Spleen (tissue), 11 donors: ENCODE results near the gene FOXC1. TPM values are rescaled to one million over a fixed set of nuclear protein-coding genes. Genes with fewer than 3 reads are reported as not detected.

Source experiments
- DNase-seq: peaks from one replicate; pipeline ENCODE4 v3.0.0-alpha.2; 2020
- H3K27ac ChIP-seq, 8 donors: fragments of 200-600 bp; sonication (generic) in 7 of 8; 1 replicate in 4 of 8; 2 replicates in 4 of 8; pipeline versions ENCODE4 v1.5.0 to v1.8.0; 2016 to 2021; ENCODE audit warnings: inconsistent platforms in 4 of 8, mild to moderate bottlenecking in 4 of 8, moderate library complexity in 1 of 8
- H3K27me3 ChIP-seq, 7 donors: fragments of 200-600 bp; sonication (generic) in 6 of 7; replicated peaks in 1 of 7; 1 replicate in 4 of 7; 2 replicates in 3 of 7; pipeline versions ENCODE4 v1.5.0 to v1.8.0; 2016 to 2021; ENCODE audit warnings: inconsistent platforms in 3 of 7, mild to moderate bottlenecking in 1 of 7
- H3K36me3 ChIP-seq, 6 donors: fragments of 200-600 bp; sonication (generic) in 5 of 6; 1 replicate in 4 of 6; 2 replicates in 2 of 6; pipeline versions ENCODE4 v1.5.0 to v1.8.0; 2016 to 2021; ENCODE audit warnings: inconsistent platforms in 2 of 6
- H3K4me1 ChIP-seq, 6 donors: fragments of 200-600 bp; sonication (generic) in 5 of 6; 1 replicate in 3 of 6; 2 replicates in 3 of 6; pipeline versions ENCODE4 v1.5.0 to v1.8.0; 2016 to 2021; ENCODE audit warnings: inconsistent platforms in 3 of 6
- H3K4me3 ChIP-seq, 8 donors: fragments of 200-600 bp; sonication (generic) in 7 of 8; 1 replicate in 4 of 8; 2 replicates in 4 of 8; pipeline versions ENCODE4 v1.5.0 to v1.8.0; 2016 to 2021; ENCODE audit warnings: inconsistent platforms in 4 of 8, mild to moderate bottlenecking in 4 of 8, moderate library complexity in 2 of 8
- H3K9me3 ChIP-seq, 8 donors: fragments of 200-600 bp; sonication (generic) in 7 of 8; 1 replicate in 4 of 8; 2 replicates in 4 of 8; pipeline versions ENCODE4 v1.5.0 to v1.8.0; 2016 to 2021; ENCODE audit warnings: inconsistent platforms in 4 of 8
- POLR2A ChIP-seq, 3 donors: fragments of 450-650 bp; IDR thresholded peaks; one replicate each; pipeline ENCODE4 v1.5.1; 2017; ENCODE audit warnings: antibody characterized with exemption in 3 of 3, mild to moderate bottlenecking in 1 of 3
- POLR2AphosphoS5 ChIP-seq, 3 donors: sonication (generic); formaldehyde crosslinking; IDR thresholded peaks; one replicate each; pipeline ENCODE4 v1.5.1; 2017; ENCODE audit warnings: antibody characterized with exemption in 3 of 3
- WGBS, 5 donors: extraction: QIAGEN DNeasy Blood & Tissue Kit in 3 of 5; methylation state at CpG; one replicate each; pipeline versions ENCODE4 v1.1.5 to v1.1.7; 2013 to 2018; 5-methylcytosine and 5-hydroxymethylcytosine counted together
- intact Hi-C: fragments of 100-400 bp; cut with DNase I; formaldehyde crosslinking; loops from one replicate; pipeline ENCODE4 v1.15.0; 2023; ENCODE audit warnings: low total_unique reads
- polyA plus RNA-seq, 3 donors: library from polyadenylated mRNA; stranded (reverse); fragments of 200-250 nt; gene quantifications; one replicate each; pipeline ENCODE4 v1.2.1, GENCODE V29; 2013
- total RNA-seq, 7 donors: library from RNA; depleted of rRNA in 3 of 7; stranded (reverse); fragments of >200 nt in 3 of 7; fragmentation: NEBNext Ultra II Directional in 4 of 7; extraction: Animal tissue kit (Norgen Biotek cat#: 25700) in 4 of 7; gene quantifications; one replicate each; pipeline versions ENCODE4 v1.1.0 to v1.2.1, GENCODE V29; 2016 to 2021
- TF ChIP-seq, protein P1 (sequence below), 11 experiments: fragments of 200-600 bp in 7 of 11; fragments of 450-650 bp in 4 of 11; sonication (generic) in 4 of 11; IDR thresholded peaks in 8 of 11; conservative IDR thresholded peaks in 3 of 11; 1 replicate in 7 of 11; 2 replicates in 4 of 11; pipeline versions ENCODE4 v1.4.0 to v1.8.0; 2016 to 2021; ENCODE audit warnings: antibody characterized with exemption in 11 of 11, inconsistent platforms in 4 of 11, mild to moderate bottlenecking in 1 of 11
- donor health status: healthy with polysubstance abuse.
- donor health status: DM: no; HTN: no; CAD: no; lungs with moderate emphysema.
- donor health status: DM: no; HTN: no; CAD: no.
- donor health status: Bipolar disorder and iron deficiency.
- donor health status: healthy.
- donor health status: DM: no; HTN: no; CAD: no.
- donor health status: DM: yes; HTN: yes; CAD: no.

The FOXC1 gene
- total and polyA plus RNA-seq, 10 donors: 0.20 to 1.1 (median 0.55) TPM

DNA sequence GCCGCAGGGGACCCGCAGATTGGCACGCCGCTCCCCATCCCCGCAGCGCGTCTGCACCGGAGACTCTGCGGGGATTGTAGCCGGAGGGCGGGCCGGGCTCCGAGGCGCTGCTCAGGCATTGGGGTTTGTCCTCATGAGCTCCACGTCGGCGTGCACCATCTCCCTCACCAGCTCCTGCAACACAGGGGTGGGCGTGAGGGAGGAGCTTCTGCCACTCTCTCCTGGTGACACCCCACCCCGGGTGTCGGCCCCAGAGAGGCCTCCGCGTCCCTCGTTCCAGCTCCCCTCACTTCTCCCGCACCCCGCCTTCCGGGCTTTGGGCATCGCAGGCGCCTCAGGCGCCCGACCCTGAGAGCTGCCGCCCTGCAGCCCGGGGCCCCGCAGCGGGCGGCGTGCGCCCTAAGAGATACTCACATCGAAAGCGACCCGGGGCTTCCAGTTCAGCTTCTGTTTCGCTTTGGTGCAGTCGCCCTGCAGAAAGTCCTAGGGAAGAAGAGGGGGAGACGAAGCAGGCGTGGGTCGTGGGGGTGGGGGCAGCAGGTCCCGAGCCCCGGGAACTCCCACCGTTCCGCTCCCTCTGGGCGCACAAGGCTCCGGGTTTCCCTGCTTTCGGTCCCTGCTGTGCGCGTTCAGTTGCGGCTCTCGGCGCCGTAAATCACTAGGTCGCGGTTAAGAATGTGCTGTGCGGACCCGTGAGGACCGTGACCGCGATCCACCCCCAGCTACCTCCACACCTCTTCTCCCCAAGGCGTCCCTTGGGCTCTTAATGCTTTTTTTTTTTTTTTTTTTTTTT, 14.5 kb downstream of the FOXC1 start:
- Histone ChIP-seq H3K4me3 (peak overlapping the region; percentile 31 to 70 (median 44)), H3K4me1 (peaks cover 16 to 45% (median 36%) of the 10 kb centered on the region in 6 donors), H3K36me3 (peaks cover 0 to 20% (median 0%) of the 10 kb centered on the region in 6 donors), H3K27me3 (peaks cover 5 to 99% (median 87%) of the 10 kb centered on the region in 7 donors), H3K9me3 (no peaks in the 10 kb centered on the region), H3K27ac (no peak overlapping the region)
- 27 to 33% (median 30%) methylated on average over 53 to 66 of the region's 66 CpGs for WGBS, 5 donors
- intact Hi-C loops: no loop called here
- no peak for DNase-seq
- no peak for TF ChIP-seq POLR2A (IDR thresholded peaks at IDR 0.05)
- no peak for TF ChIP-seq POLR2AphosphoS5 (IDR thresholded peaks at IDR 0.05)
- TF ChIP-seq, protein P1, sequence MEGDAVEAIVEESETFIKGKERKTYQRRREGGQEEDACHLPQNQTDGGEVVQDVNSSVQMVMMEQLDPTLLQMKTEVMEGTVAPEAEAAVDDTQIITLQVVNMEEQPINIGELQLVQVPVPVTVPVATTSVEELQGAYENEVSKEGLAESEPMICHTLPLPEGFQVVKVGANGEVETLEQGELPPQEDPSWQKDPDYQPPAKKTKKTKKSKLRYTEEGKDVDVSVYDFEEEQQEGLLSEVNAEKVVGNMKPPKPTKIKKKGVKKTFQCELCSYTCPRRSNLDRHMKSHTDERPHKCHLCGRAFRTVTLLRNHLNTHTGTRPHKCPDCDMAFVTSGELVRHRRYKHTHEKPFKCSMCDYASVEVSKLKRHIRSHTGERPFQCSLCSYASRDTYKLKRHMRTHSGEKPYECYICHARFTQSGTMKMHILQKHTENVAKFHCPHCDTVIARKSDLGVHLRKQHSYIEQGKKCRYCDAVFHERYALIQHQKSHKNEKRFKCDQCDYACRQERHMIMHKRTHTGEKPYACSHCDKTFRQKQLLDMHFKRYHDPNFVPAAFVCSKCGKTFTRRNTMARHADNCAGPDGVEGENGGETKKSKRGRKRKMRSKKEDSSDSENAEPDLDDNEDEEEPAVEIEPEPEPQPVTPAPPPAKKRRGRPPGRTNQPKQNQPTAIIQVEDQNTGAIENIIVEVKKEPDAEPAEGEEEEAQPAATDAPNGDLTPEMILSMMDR (IDR thresholded peaks at IDR 0.05 in 8 of 11, conservative IDR thresholded peaks at IDR 0.05 in 3 of 11): no peak

GRCh38 chr6:1624851-1625781, 15.4 kb downstream of the FOXC1 start:
- Histone ChIP-seq H3K27ac (no peak overlapping the region), H3K27me3 (peaks cover 5 to 96% (median 83%) of the 10 kb centered on the region in 7 donors), H3K36me3 (peaks cover 0 to 20% (median 0%) of the 10 kb centered on the region in 6 donors), H3K9me3 (no peaks in the 10 kb centered on the region), H3K4me3 (peak overlapping the region; percentile 31 to 70 (median 44)), H3K4me1 (peaks cover 12 to 37% (median 27%) of the 10 kb centered on the region in 6 donors)
- 3 to 5% (median 4%) methylated on average over 45 to 53 of the region's 53 CpGs for WGBS, 5 donors
- intact Hi-C loops: no loop called here
- TF ChIP-seq POLR2A (IDR thresholded peaks at IDR 0.05): no peak
- TF ChIP-seq POLR2AphosphoS5 (IDR thresholded peaks at IDR 0.05): peak in 1 of 3 donors; percentile 45
- DNase-seq: peak; percentile 55

GRCh38 chr6:1625794-1626435, 16.2 kb downstream of the FOXC1 start:
- 25 to 35% (median 28%) methylated on average over 18 of the region's 18 CpGs for WGBS, 5 donors
- peaks cover 0 to 93% (median 75%) of the 10 kb centered on the region in 7 donors for H3K27me3 ChIP-seq
- no peak overlapping the region for H3K27ac ChIP-seq
- H3K4me3 ChIP-seq: peak overlapping the region in 2 of 8 donors; percentile 6 to 43
- no peaks in the 10 kb centered on the region for H3K9me3 ChIP-seq
- peaks cover 10 to 29% (median 23%) of the 10 kb centered on the region in 6 donors for H3K4me1 ChIP-seq
- no peak for TF ChIP-seq POLR2AphosphoS5 (IDR thresholded peaks at IDR 0.05)
- TF ChIP-seq, protein P1 (IDR thresholded peaks at IDR 0.05 in 8 of 11, conservative IDR thresholded peaks at IDR 0.05 in 3 of 11): no peak
- TF ChIP-seq POLR2A (IDR thresholded peaks at IDR 0.05): no peak
- intact Hi-C loops: no loop called here
- no peak for DNase-seq
- peaks cover 0 to 20% (median 0%) of the 10 kb centered on the region in 6 donors for H3K36me3 ChIP-seq

DNA sequence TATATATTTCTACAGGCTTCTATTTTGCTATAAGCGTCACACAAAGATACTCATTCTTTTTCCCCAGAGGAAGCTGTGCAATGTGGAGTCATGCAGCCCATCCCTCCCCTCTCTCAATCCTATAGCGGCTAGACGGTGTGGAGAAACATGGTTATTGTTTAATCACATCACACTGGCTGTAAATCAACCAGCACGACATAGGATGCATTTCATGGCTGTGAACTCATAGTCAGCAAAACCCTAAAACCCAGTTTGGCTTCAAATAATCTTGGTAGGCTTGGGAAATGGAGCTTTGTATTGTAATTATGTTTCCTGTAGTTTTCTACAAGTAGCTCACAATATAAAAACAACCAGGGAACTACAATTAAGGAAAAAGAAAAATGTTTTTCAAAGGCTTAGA, 16.8 kb downstream of the FOXC1 start:
- Histone ChIP-seq H3K4me3 (no peak overlapping the region), H3K27ac (no peak overlapping the region), H3K36me3 (peaks cover 0 to 20% (median 0%) of the 10 kb centered on the region in 6 donors), H3K9me3 (no peaks in the 10 kb centered on the region), H3K27me3 (peaks cover 0 to 88% (median 69%) of the 10 kb centered on the region in 7 donors), H3K4me1 (peaks cover 10 to 28% (median 23%) of the 10 kb centered on the region in 6 donors)
- intact Hi-C loops: no loop called here
- TF ChIP-seq, protein P1 (IDR thresholded peaks at IDR 0.05 in 8 of 11, conservative IDR thresholded peaks at IDR 0.05 in 3 of 11): no peak
- WGBS, 5 donors: 33 to 44% (median 37%) methylated on average over 4 of the region's 4 CpGs
- DNase-seq: no peak
